ENCODE results near the gene HOXD3. TPM values are rescaled to one million over a fixed set of nuclear protein-coding genes. Genes with fewer than 3 reads are reported as not detected.

The HOXD3 gene
- polyA plus RNA-seq, 1 donor: 3.9 TPM

DNA sequence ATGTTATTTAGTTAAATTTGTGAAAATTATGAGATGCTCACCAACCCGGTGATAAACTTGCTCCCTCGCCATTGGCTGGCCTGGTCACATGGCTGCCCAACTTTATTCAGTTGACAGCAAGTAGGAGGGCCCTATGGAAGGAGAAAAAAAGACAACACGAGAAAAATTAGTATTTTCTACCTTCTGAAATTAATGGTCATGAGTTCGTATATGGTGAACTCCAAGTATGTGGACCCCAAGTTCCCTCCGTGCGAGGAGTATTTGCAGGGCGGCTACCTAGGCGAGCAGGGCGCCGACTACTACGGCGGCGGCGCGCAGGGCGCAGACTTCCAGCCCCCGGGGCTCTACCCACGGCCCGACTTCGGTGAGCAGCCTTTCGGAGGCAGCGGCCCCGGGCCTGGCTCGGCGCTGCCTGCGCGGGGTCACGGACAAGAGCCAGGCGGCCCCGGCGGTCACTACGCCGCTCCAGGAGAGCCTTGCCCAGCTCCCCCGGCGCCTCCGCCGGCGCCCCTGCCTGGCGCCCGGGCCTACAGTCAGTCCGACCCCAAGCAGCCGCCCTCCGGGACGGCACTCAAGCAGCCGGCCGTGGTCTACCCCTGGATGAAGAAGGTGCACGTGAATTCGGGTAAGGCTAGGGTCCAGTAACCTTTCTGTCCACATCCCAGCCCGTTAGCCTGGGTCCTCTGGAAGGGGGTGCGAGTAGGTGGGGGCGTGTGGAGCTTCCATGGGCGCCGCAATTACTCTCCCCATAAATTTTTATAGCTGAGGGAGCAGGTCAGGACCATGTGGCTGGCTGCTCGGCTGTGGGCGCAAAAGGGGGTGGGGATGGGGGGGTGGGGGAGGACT is 5.4 kb upstream of the HOXD3 start, which contains the start of gene HOXD4:
Gene HOXD4 (plus strand): TSS at position 109 of the 846 bp plus-strand sequence. CDS start 84 bp downstream, at position 193.
- no peaks in the 10 kb centered on the region for H3K4me1 ChIP-seq (ENCODE audit: control insufficient read depth, insufficient read depth, low read length)
- no CpG with 5 or more reads among the region's 55 CpGs for WGBS (ENCODE audit: insufficient coverage, low lambda C conversion rate)
- peaks cover 5% of the 10 kb centered on the region for H3K9me3 ChIP-seq (ENCODE audit: control insufficient read depth, low read depth, low read length)
- peaks cover 96% of the 10 kb centered on the region for H3K27me3 ChIP-seq (ENCODE audit: control insufficient read depth, insufficient read depth, low read length)
- H3K4me3 ChIP-seq (ENCODE audit: low read length): no peak within 1 kb of the TSS
- H3K36me3 ChIP-seq (ENCODE audit: control insufficient read depth, insufficient read depth, low read length): no peaks in the 10 kb centered on the region
- DNase-seq: no peak
- H3K27ac ChIP-seq (ENCODE audit: low read length): peak within 1 kb of the TSS; percentile 8

DNA sequence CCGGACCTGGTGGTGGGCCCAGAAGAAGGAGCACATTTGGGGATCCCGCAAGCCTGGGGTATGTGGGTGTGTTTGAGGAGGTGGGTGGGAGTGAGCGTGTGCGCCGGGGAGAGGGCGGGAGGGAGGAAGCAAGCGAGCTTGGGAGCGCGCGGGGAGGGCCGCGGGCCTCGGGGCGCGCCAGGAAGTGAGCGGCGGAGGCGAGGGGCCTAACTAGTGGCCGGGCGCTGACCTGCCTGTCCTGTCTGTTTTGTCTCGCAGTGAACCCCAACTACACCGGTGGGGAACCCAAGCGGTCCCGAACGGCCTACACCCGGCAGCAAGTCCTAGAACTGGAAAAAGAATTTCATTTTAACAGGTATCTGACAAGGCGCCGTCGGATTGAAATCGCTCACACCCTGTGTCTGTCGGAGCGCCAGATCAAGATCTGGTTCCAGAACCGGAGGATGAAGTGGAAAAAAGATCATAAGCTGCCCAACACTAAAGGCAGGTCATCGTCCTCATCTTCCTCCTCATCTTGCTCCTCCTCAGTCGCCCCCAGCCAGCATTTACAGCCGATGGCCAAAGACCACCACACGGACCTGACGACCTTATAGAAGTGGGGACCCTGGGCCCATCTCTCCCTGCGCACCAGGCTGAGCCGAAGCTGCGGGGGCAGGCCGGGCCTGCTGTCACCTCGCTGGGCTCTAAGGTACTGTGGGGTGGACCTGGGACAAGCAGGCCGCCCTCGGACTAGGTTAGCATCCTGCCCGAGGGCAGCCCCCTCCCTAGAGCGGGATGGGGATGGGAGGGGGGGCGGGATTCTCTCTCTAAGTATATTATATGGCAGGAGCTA is 4.5 kb upstream of the HOXD3 start:
- no CpG with 5 or more reads among the region's 48 CpGs for WGBS (ENCODE audit: insufficient coverage, low lambda C conversion rate)
- DNase-seq: no peak
- peaks cover 96% of the 10 kb centered on the region for H3K27me3 ChIP-seq (ENCODE audit: control insufficient read depth, insufficient read depth, low read length)

DNA sequence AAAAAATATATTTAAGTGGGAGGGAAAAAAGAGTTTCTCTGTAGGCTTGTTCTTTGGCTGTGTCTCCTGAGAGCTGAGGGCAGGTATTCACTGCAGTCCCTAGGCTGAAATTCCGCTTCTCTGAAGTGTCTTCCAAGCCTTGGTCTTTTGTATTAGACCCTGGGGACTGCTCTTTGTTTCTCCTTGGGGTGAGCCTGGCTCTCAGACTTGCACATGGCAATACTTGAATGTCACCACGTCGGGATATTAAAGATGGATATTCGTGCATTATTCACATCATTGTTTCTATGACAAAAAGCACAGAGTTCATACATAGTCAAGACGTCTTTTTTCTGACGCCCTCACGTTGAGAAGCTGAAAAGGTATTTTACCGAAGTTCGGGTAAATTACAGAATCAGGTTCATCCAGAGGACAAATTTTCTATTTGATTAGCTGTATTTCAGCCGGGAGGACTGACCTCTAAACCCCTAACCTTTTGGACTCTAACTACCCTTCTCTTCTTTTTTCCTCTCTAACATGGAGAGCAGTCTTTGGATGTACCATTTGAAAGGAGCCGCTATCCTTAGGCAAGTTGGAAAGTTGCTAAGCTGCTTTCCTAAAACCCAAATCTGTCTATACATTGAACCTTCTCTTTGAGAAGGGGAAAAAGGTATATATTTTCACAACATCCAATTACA is 2.4 kb upstream of the HOXD3 start:
- no peak overlapping the region for H3K4me3 ChIP-seq (ENCODE audit: low read length)
- 22% methylated on average over 1 of the region's 11 CpGs for WGBS (ENCODE audit: insufficient coverage, low lambda C conversion rate)
- no peak for DNase-seq
- no peak overlapping the region for H3K27ac ChIP-seq (ENCODE audit: low read length)
- H3K27me3 ChIP-seq (ENCODE audit: control insufficient read depth, insufficient read depth, low read length): peaks cover 97% of the 10 kb centered on the region
- H3K9me3 ChIP-seq (ENCODE audit: control insufficient read depth, low read depth, low read length): peaks cover 6% of the 10 kb centered on the region
- no peaks in the 10 kb centered on the region for H3K4me1 ChIP-seq (ENCODE audit: control insufficient read depth, insufficient read depth, low read length)
- no peaks in the 10 kb centered on the region for H3K36me3 ChIP-seq (ENCODE audit: control insufficient read depth, insufficient read depth, low read length)

More for the DNA sequence above, 4.5 kb upstream of the HOXD3 start:
- peaks cover 5% of the 10 kb centered on the region for H3K9me3 ChIP-seq (ENCODE audit: control insufficient read depth, low read depth, low read length)
- H3K27ac ChIP-seq (ENCODE audit: low read length): no peak overlapping the region
- H3K4me1 ChIP-seq (ENCODE audit: control insufficient read depth, insufficient read depth, low read length): no peaks in the 10 kb centered on the region
- peak overlapping the region; percentile 18 for H3K4me3 ChIP-seq (ENCODE audit: low read length)
- no peaks in the 10 kb centered on the region for H3K36me3 ChIP-seq (ENCODE audit: control insufficient read depth, insufficient read depth, low read length)

GRCh38 chr2:176155356-176156044 is 1.6 kb upstream of the HOXD3 start:
- H3K27me3 ChIP-seq (ENCODE audit: control insufficient read depth, insufficient read depth, low read length): peaks cover 97% of the 10 kb centered on the region
- no CpG with 5 or more reads among the region's 6 CpGs for WGBS (ENCODE audit: insufficient coverage, low lambda C conversion rate)
- H3K4me1 ChIP-seq (ENCODE audit: control insufficient read depth, insufficient read depth, low read length): no peaks in the 10 kb centered on the region
- no peak overlapping the region for H3K4me3 ChIP-seq (ENCODE audit: low read length)
- no peak for DNase-seq
- no peaks in the 10 kb centered on the region for H3K36me3 ChIP-seq (ENCODE audit: control insufficient read depth, insufficient read depth, low read length)
- no peak overlapping the region for H3K27ac ChIP-seq (ENCODE audit: low read length)
- H3K9me3 ChIP-seq (ENCODE audit: control insufficient read depth, low read depth, low read length): peaks cover 10% of the 10 kb centered on the region

DNA sequence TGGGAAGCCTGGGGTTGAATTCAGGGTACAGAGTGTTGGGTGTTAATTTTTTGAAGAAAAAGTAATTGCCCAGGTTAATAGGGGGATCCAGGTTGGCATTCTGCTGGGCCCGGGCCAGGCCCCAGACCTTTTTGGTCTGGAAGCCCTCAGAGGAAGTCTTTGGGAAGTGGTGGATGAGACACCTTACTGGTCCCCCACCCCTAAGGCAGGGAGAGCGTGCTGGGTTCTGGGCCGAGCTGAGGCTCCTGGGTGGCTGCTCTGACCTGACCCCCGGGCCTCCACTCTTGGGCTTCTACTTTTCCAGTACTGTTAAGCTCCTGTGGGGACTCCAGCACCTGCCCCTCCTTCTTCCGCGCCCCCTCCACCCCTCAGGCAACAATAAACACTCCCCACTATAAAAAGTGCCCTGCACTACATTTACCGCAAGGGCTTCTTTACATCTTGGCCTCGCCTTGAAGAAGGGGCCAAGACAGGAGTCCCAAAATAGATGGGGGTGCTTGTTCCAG is 753 bp upstream of the HOXD3 start:
- no peak overlapping the region for H3K4me3 ChIP-seq (ENCODE audit: low read length)
- peak overlapping the region; percentile 32 for H3K27ac ChIP-seq (ENCODE audit: low read length)
- H3K9me3 ChIP-seq (ENCODE audit: control insufficient read depth, low read depth, low read length): peaks cover 8% of the 10 kb centered on the region
- no peak for DNase-seq
- peaks cover 97% of the 10 kb centered on the region for H3K27me3 ChIP-seq (ENCODE audit: control insufficient read depth, insufficient read depth, low read length)
- 20% methylated on average over 2 of the region's 8 CpGs for WGBS (ENCODE audit: insufficient coverage, low lambda C conversion rate)
- no peaks in the 10 kb centered on the region for H3K36me3 ChIP-seq (ENCODE audit: control insufficient read depth, insufficient read depth, low read length)
- H3K4me1 ChIP-seq (ENCODE audit: control insufficient read depth, insufficient read depth, low read length): peaks cover 4% of the 10 kb centered on the region

DNA sequence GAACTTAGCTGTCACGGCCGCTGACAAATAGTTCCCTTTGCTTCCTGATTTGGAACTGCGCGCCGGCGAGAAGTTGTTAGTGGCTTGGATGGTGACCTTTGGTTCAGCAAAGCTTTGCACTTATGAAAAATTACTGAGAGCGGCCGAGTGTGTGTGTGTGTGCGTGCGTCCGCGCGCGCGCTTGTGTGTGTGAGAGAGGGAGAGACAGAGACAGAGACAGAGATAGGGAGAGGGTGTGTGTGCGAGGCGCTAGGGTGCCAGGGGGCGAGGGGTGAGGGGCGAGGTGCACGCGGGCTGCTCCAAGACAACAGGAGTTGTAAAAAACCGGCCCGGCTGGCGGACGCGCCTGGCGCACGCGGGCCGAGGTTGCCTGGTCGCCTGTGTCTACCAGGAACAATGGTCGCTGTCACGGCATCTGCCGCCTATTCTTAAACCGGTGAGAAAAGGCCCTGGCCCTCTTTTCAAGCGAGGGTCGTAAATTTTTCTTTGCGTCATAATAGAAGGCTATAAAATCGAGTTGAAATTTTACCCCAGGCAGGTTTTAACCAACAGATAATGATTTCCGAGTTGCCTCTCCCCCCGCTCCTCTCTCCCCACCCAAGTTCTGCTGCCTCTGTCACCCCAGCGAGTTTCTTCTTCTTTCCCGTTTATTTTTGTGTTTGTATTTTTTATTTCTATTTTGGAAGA is 535 bp downstream of the HOXD3 start:
- Histone ChIP-seq H3K27ac (ENCODE audit: low read length) (peak overlapping the region; percentile 14), H3K4me3 (ENCODE audit: low read length) (peak overlapping the region; percentile 30), H3K27me3 (ENCODE audit: control insufficient read depth, insufficient read depth, low read length) (peaks cover 97% of the 10 kb centered on the region), H3K36me3 (ENCODE audit: control insufficient read depth, insufficient read depth, low read length) (no peaks in the 10 kb centered on the region), H3K9me3 (ENCODE audit: control insufficient read depth, low read depth, low read length) (peaks cover 8% of the 10 kb centered on the region), H3K4me1 (ENCODE audit: control insufficient read depth, insufficient read depth, low read length) (peaks cover 4% of the 10 kb centered on the region)
- no CpG with 5 or more reads among the region's 43 CpGs for WGBS (ENCODE audit: insufficient coverage, low lambda C conversion rate)
- DNase-seq: peak in 1 of 2 donors; percentile 65

GRCh38 chr2:176158186-176158591 is 1.1 kb downstream of the HOXD3 start:
- peaks cover 6% of the 10 kb centered on the region for H3K4me1 ChIP-seq (ENCODE audit: control insufficient read depth, insufficient read depth, low read length)
- H3K27me3 ChIP-seq (ENCODE audit: control insufficient read depth, insufficient read depth, low read length): peaks cover 98% of the 10 kb centered on the region
- DNase-seq: no peak
- H3K36me3 ChIP-seq (ENCODE audit: control insufficient read depth, insufficient read depth, low read length): no peaks in the 10 kb centered on the region
- peak overlapping the region; percentile 30 for H3K4me3 ChIP-seq (ENCODE audit: low read length)
- peak overlapping the region; percentile 14 for H3K27ac ChIP-seq (ENCODE audit: low read length)
- H3K9me3 ChIP-seq (ENCODE audit: control insufficient read depth, low read depth, low read length): peaks cover 11% of the 10 kb centered on the region
- no CpG with 5 or more reads among the region's 22 CpGs for WGBS (ENCODE audit: insufficient coverage, low lambda C conversion rate)

GRCh38 chr2:176158855-176159662 is 2.0 kb downstream of the HOXD3 start:
- Histone ChIP-seq H3K27ac (ENCODE audit: low read length) (no peak overlapping the region), H3K36me3 (ENCODE audit: control insufficient read depth, insufficient read depth, low read length) (no peaks in the 10 kb centered on the region), H3K4me3 (ENCODE audit: low read length) (no peak overlapping the region), H3K27me3 (ENCODE audit: control insufficient read depth, insufficient read depth, low read length) (peaks cover 100% of the 10 kb centered on the region), H3K4me1 (ENCODE audit: control insufficient read depth, insufficient read depth, low read length) (peaks cover 6% of the 10 kb centered on the region), H3K9me3 (ENCODE audit: control insufficient read depth, low read depth, low read length) (peaks cover 11% of the 10 kb centered on the region)
- DNase-seq: no peak
- WGBS (ENCODE audit: insufficient coverage, low lambda C conversion rate): no CpG with 5 or more reads among the region's 39 CpGs

Measured in large intestine (tissue), 3 donors.